Stimulated activated naive CD4-positive, alpha-beta T cell (primary cell): ENCODE data around the gene ZEB2.
"Not testable (repeated sequence)": the region's sequence is repeated elsewhere in the genome, so short reads cannot be mapped to it uniquely, and the experiment has no call there.

Experiments
- DNase-seq, 6 experiments: peaks; one replicate each; lab custom pipeline; 2025; lab: John Stamatoyannopoulos, UW

ZEB2 gene

GRCh38 chr2:144381716-144382115 is 138.2 kb downstream of the ZEB2 start:
- DNase-seq, result no peak

GRCh38 chr2:144379851-144380311 is 140.0 kb downstream of the ZEB2 start:
- DNase-seq, result no peak

- DNase-seq, result no peak
Observed at GRCh38 chr2:144378551-144378950, 141.4 kb downstream of the ZEB2 start.

GRCh38 chr2:144377914-144378313 is 142.0 kb downstream of the ZEB2 start:
- DNase-seq, result no peak

GRCh38 chr2:144376926-144377325 is 143.0 kb downstream of the ZEB2 start:
- DNase-seq, result no peak

- no peak for DNase-seq
Observed at GRCh38 chr2:144376460-144376859, 143.5 kb downstream of the ZEB2 start.

GRCh38 chr2:144374163-144374661 is 145.7 kb downstream of the ZEB2 start:
- no peak for DNase-seq

GRCh38 chr2:144372410-144373080 is 147.4 kb downstream of the ZEB2 start:
- no peak for DNase-seq

GRCh38 chr2:144370937-144371584 is 148.9 kb downstream of the ZEB2 start:
- no peak for DNase-seq

GRCh38 chr2:144369416-144369815 is 150.5 kb downstream of the ZEB2 start:
- DNase-seq, result no peak

- no peak for DNase-seq
Observed at GRCh38 chr2:144366825-144367429, 153.0 kb downstream of the ZEB2 start.

- DNase-seq, result no peak
Observed at GRCh38 chr2:144364944-144365738, 154.8 kb downstream of the ZEB2 start.

- DNase-seq, result not testable (repeated sequence)
Observed at GRCh38 chr2:144364247-144364646, 155.7 kb downstream of the ZEB2 start.

- no peak for DNase-seq
Observed at GRCh38 chr2:144362401-144362800, 157.5 kb downstream of the ZEB2 start.

GRCh38 chr2:144361742-144362141 is 158.2 kb downstream of the ZEB2 start:
- DNase-seq, result no peak

GRCh38 chr2:144359684-144360083 is 160.2 kb downstream of the ZEB2 start:
- no peak for DNase-seq

GRCh38 chr2:144358979-144359541 is 160.9 kb downstream of the ZEB2 start:
- no peak for DNase-seq

GRCh38 chr2:144358374-144358964 is 161.4 kb downstream of the ZEB2 start:
- no peak for DNase-seq

- DNase-seq, result no peak
Observed at GRCh38 chr2:144357623-144358373, 162.1 kb downstream of the ZEB2 start.

- no peak for DNase-seq
Observed at GRCh38 chr2:144356402-144356801, 163.5 kb downstream of the ZEB2 start.

- DNase-seq, result no peak
Observed at GRCh38 chr2:144354953-144355352, 165.0 kb downstream of the ZEB2 start.
